Breast epithelium (tissue), 4 donors: ENCODE data around the gene RBM39. TPM values are rescaled to one million over a fixed set of nuclear protein-coding genes. Genes with fewer than 3 reads are reported as not detected.

ENCODE experiments used
- DNase-seq, 2 donors: peaks; one replicate each; pipeline ENCODE4 v3.0.0-alpha.2; 2019; ENCODE audit warnings: low spot score in 2 of 2
- H3K27ac ChIP-seq, 2 donors: fragments of 200-600 bp; sonication (generic) in 1 of 2; one replicate each; pipeline ENCODE4 v1.5.1; 2016 to 2019; ENCODE audit warnings: mild to moderate bottlenecking in 1 of 2
- H3K27me3 ChIP-seq, 2 donors: fragments of 200-600 bp; sonication (generic) in 1 of 2; one replicate each; pipeline versions ENCODE4 v1.5.1 to v1.6.0; 2017 to 2019; ENCODE audit warnings: control low read depth in 1 of 2, mild to moderate bottlenecking in 1 of 2
- H3K36me3 ChIP-seq: fragments of 200-600 bp; one replicate; pipeline ENCODE4 v1.5.1; 2019
- H3K4me1 ChIP-seq, 2 donors: fragments of 200-600 bp; sonication (generic); one replicate each; pipeline ENCODE4 v1.5.1; 2016 to 2019; ENCODE audit warnings: control low read depth in 1 of 2
- H3K4me3 ChIP-seq, 3 donors: fragments of 200-600 bp; sonication (generic); 1 replicate in 2 of 3; 2 replicates in 1 of 3; pipeline ENCODE4 v1.5.1; 2016 to 2019; ENCODE audit warnings: mild to moderate bottlenecking in 3 of 3, moderate library complexity in 2 of 3
- H3K9me3 ChIP-seq, 2 donors: fragments of 200-600 bp; sonication (generic) in 1 of 2; one replicate each; pipeline ENCODE4 v1.5.1; 2016 to 2019; ENCODE audit warnings: control low read depth in 1 of 2
- CTCF ChIP-seq, 3 donors: fragments of 450-650 bp; IDR thresholded peaks; one replicate each; pipeline ENCODE4 v1.5.1; 2016 to 2017; ENCODE audit warnings: antibody characterized with exemption in 3 of 3, mild to moderate bottlenecking in 3 of 3, moderate library complexity in 3 of 3
- POLR2A ChIP-seq: fragments of 450-650 bp; IDR thresholded peaks from one replicate; pipeline ENCODE4 v1.6.1; 2016; ENCODE audit warnings: antibody characterized with exemption, mild to moderate bottlenecking, moderate library complexity
- POLR2AphosphoS5 ChIP-seq, 3 donors: sonication (generic); formaldehyde crosslinking; IDR thresholded peaks; one replicate each; pipeline ENCODE4 v1.6.1; 2017; ENCODE audit warnings: antibody characterized with exemption in 3 of 3
- intact Hi-C: fragments of 100-400 bp; cut with DNase I; formaldehyde crosslinking; loops from one replicate; pipeline ENCODE4 v1.15.1; 2023; ENCODE audit warnings: low total_unique reads
- total RNA-seq, 3 donors: library from RNA; depleted of rRNA; stranded (reverse); fragments of >200 nt; gene quantifications; one replicate each; pipeline ENCODE4 v1.1.0, GENCODE V29; 2016

RBM39 gene
- total RNA-seq, 3 donors from 2014 or later = 305 to 660 (median 527) TPM

DNA sequence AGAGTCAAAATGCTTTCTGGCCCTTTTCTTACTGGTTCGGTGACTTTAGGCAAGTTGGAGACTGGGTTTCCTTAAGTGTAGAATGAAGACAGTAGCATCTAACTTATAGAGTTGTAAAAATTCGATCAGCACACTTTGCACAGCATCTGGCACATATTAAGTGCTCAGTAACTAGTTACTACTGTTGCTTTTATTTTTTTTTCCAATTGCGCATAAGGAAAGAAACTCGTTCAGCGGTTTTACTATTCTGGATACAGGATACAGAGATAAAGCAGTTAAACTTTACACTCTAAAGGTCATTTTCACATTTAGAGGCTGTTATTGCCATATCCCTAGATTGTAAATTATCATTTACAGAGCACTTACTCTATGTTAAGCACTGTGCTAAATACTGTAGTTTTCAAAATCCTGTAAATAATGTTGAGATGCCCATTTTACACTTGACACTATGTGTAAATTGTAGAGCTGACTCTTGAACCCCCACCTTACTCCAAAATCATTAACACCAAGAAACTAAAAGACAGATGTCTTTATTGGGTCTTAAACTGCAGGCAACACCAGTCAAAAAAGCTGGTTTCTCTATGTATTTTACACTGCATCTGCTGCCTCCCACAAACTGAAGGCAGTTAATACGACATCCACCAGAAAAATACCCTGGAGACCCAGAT, 42.0 kb downstream of the RBM39 start:
- no peak for TF ChIP-seq CTCF (IDR thresholded peaks at IDR 0.05)
- TF ChIP-seq POLR2AphosphoS5 (IDR thresholded peaks at IDR 0.05) = no peak
- peaks cover 5% of the 10 kb centered on the region for H3K36me3 ChIP-seq
- no peaks in the 10 kb centered on the region for H3K27me3 ChIP-seq
- intact Hi-C loops = no loop called here
- DNase-seq = no peak
- H3K4me3 ChIP-seq = peak overlapping the region; percentile 83 to 99 (median 96)
- peak overlapping the region; percentile 93 to 97 for H3K27ac ChIP-seq
- peaks cover 5 to 6% of the 10 kb centered on the region in 2 donors for H3K4me1 ChIP-seq
- no peaks in the 10 kb centered on the region for H3K9me3 ChIP-seq

DNA sequence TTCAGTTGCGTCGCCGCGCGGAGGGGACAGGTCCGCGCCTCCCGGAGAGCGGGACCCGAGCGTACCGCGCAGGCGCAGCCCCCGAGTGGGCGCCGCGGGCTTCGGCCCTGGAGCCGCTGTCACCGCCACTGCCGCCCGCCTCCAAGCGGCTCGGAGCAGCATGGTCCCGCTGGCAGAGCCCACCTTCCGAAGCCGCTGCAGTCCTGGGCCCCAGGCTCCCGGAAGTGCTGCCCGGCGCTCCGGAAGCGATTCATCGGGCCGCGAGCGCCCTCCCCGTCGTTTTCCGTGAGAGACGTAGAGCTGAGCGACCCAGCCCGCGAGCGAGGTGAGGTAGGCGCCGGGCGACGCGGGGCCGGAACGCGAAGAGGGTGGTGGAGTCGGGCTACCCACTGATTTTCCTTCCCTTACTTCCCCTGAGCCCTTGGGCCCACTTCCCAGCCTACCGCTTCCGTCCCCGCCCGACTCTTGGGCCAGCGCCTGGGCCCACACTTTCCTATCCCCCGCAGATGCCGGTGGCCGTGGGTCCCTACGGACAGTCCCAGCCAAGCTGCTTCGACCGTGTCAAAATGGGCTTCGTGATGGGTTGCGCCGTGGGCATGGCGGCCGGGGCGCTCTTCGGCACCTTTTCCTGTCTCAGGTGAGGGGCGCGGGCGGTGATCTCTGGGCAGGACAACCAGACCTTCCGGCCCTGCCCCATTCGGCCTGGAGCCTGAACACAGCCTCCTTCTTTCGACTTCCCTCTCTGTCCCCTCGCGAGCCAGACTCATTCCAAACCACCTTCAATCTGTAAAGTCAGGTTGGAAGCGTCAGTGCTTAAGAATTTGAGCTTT, 42.7 kb downstream of the RBM39 start, which contains the start of the genes NFS1 and ROMO1:
TSS of gene NFS1 (minus strand) at position 226 of the 830 bp plus-strand sequence. CDS start at position 162, 64 bp downstream.
TSS of gene ROMO1 (plus strand) at position 279 of the 830 bp plus-strand sequence. CDS start at position 507, 228 bp downstream.
- TF ChIP-seq POLR2A (no peak), POLR2AphosphoS5 (IDR thresholded peaks at IDR 0.05) (peak; percentile 76 to 93 (median 76)), CTCF (IDR thresholded peaks at IDR 0.05) (peak in 1 of 3 donors; percentile 26)
- peak within 1 kb of the TSS; percentile 93 to 97 for H3K27ac ChIP-seq
- intact Hi-C loops = no loop called here
- peaks cover 5 to 6% of the 10 kb centered on the region in 2 donors for H3K4me1 ChIP-seq
- H3K4me3 ChIP-seq = peak within 1 kb of the TSS; percentile 83 to 99 (median 96)
- H3K36me3 ChIP-seq = peaks cover 5% of the 10 kb centered on the region
- no peaks in the 10 kb centered on the region for H3K9me3 ChIP-seq
- DNase-seq = peak; percentile 62 to 79
- H3K27me3 ChIP-seq = no peaks in the 10 kb centered on the region

GRCh38 chr20:35698298-35699126, 43.5 kb downstream of the RBM39 start:
- H3K36me3 ChIP-seq = peaks cover 5% of the 10 kb centered on the region
- DNase-seq = no peak
- no peak for TF ChIP-seq POLR2A
- no peak for TF ChIP-seq CTCF (IDR thresholded peaks at IDR 0.05)
- intact Hi-C loops = no loop called here
- H3K27me3 ChIP-seq = no peaks in the 10 kb centered on the region
- peaks cover 5 to 6% of the 10 kb centered on the region in 2 donors for H3K4me1 ChIP-seq
- peak overlapping the region; percentile 93 to 97 for H3K27ac ChIP-seq
- no peaks in the 10 kb centered on the region for H3K9me3 ChIP-seq
- peak overlapping the region; percentile 83 to 99 (median 96) for H3K4me3 ChIP-seq

GRCh38 chr20:35697696-35698297, 44.3 kb downstream of the RBM39 start:
- peaks cover 5 to 6% of the 10 kb centered on the region in 2 donors for H3K4me1 ChIP-seq
- no peak for DNase-seq
- H3K9me3 ChIP-seq = no peaks in the 10 kb centered on the region
- no peaks in the 10 kb centered on the region for H3K27me3 ChIP-seq
- TF ChIP-seq POLR2AphosphoS5 (IDR thresholded peaks at IDR 0.05) (no peak), POLR2A (no peak), CTCF (IDR thresholded peaks at IDR 0.05) (no peak)
- no peaks in the 10 kb centered on the region for H3K36me3 ChIP-seq
- no peak overlapping the region for H3K27ac ChIP-seq
- intact Hi-C loops = no loop called here
- H3K4me3 ChIP-seq = peak overlapping the region; percentile 83 to 99 (median 96)
